K562 (cell line): ENCODE data around the gene ELF5. TPM values are rescaled to one million over a fixed set of nuclear protein-coding genes. Genes with fewer than 3 reads are reported as not detected.

Experiments
- ATAC-seq: fragments of 200-7000 bp; cut with Tn5 transposase; 3 replicates; pipeline ENCODE4 v1.9.1; 2020; ENCODE audit warnings: moderate library complexity
- BruUV-seq: library from RNA; stranded (reverse); fragments of 400-500 nt; replicated peaks from 2 replicates; lab custom pipeline; 2021; lab: Mats Ljungman, UMichigan
- CTCF ChIA-PET: fragments of 300-600 bp; formaldehyde crosslinking; extraction: SDS; loops from one replicate; lab custom pipeline; 2021; ENCODE audit warnings: low intra/inter-chr PET ratio; lab: Yijun Ruan, JAX
- POLR2A ChIA-PET: fragments of 300-600, 350-650 bp; sonication (Branson Sonifier 250); formaldehyde crosslinking; extraction: SDS; loops from one replicate; lab custom pipeline; 2021; ENCODE audit warnings: antibody characterized with exemption, inconsistent platforms; lab: Yijun Ruan, JAX
- DNase-seq, 4 experiments: peaks; one replicate each; pipeline versions ENCODE4 v3.0.0 to v3.0.0-alpha.2; 2011 to 2018; ENCODE audit warnings: low spot score in 3 of 4, mixed read lengths in 3 of 4; ENCODE audit errors: extremely low read depth in 1 of 4
- FAIRE-seq: peaks from 2 replicates; lab custom pipeline; 2011; peaks lifted over from hg19 to GRCh38; lab: Jason Lieb, UNC
- H2AFZ ChIP-seq: 2 replicates; pipeline ENCODE4 v1.6.0; 2011; ENCODE audit warnings: low read depth, low read length, control low read depth, inconsistent platforms
- H3K27ac ChIP-seq: fragments of 200-600 bp; 3 replicates; pipeline ENCODE4 v1.8.0; 2011; ENCODE audit warnings: low read depth, mild to moderate bottlenecking, control low read depth, inconsistent platforms, low read length, moderate library complexity, mixed read lengths; ENCODE audit errors: extremely low read depth
- H3K27me3 ChIP-seq, 2 experiments: fragments of 300-600 bp in 1 of 2; 2 replicates in 1 of 2; 3 replicates in 1 of 2; pipeline versions ENCODE4 v1.6.0 to v1.8.0; 2011; ENCODE audit warnings: inconsistent platforms in 2 of 2, low read length in 2 of 2, mild to moderate bottlenecking in 1 of 2, mixed read lengths in 1 of 2, moderate library complexity in 1 of 2; ENCODE audit not compliant: control insufficient read depth in 2 of 2, insufficient read depth in 2 of 2
- H3K36me3 ChIP-seq: fragments of 300-600 bp; 3 replicates; pipeline ENCODE4 v1.8.0; 2011; ENCODE audit warnings: mild to moderate bottlenecking, low read length, inconsistent platforms; ENCODE audit not compliant: control insufficient read depth, insufficient read depth
- H3K4me1 ChIP-seq, 2 experiments: fragments of 200-600 bp in 1 of 2; replicated peaks in 1 of 2; 2 replicates in 1 of 2; 3 replicates in 1 of 2; pipeline versions ENCODE4 v1.5.1 to v1.8.0; 2011; ENCODE audit warnings: inconsistent platforms in 2 of 2, low read length in 2 of 2, mild to moderate bottlenecking in 1 of 2, mixed read lengths in 1 of 2, moderate library complexity in 1 of 2; ENCODE audit not compliant: control insufficient read depth in 2 of 2, insufficient read depth in 2 of 2
- H3K4me2 ChIP-seq: 2 replicates; pipeline ENCODE4 v1.6.1; 2011; ENCODE audit warnings: low read length, control low read depth, inconsistent platforms, mixed read lengths; ENCODE audit not compliant: insufficient read depth
- H3K4me3 ChIP-seq: fragments of 200-600 bp; sonication (generic), shearing (Covaris generic); 2 replicates; pipeline ENCODE4 v1.5.1; 2016; ENCODE audit warnings: control low read depth, inconsistent platforms
- H3K79me2 ChIP-seq: fragments of 200-600 bp; 3 replicates; pipeline ENCODE4 v1.8.0; 2011; ENCODE audit warnings: low read length, inconsistent platforms; ENCODE audit not compliant: control insufficient read depth, insufficient read depth
- H3K9ac ChIP-seq, 2 experiments: 2 replicates each; pipeline versions ENCODE4 v1.6.0 to v1.6.1; 2011; ENCODE audit warnings: low read depth in 2 of 2, low read length in 2 of 2, control low read depth in 1 of 2, inconsistent platforms in 1 of 2, mild to moderate bottlenecking in 1 of 2, mixed read lengths in 1 of 2; ENCODE audit not compliant: insufficient read depth in 1 of 2
- H3K9me1 ChIP-seq: one replicate; pipeline ENCODE4 v1.6.0; 2011; ENCODE audit warnings: inconsistent platforms, mild to moderate bottlenecking, low read length, moderate library complexity; ENCODE audit not compliant: control insufficient read depth, insufficient read depth
- H3K9me3 ChIP-seq: replicated peaks from 2 replicates; pipeline ENCODE4 v1.5.1; 2011; ENCODE audit warnings: low read depth, low read length, inconsistent platforms; ENCODE audit not compliant: control insufficient read depth, insufficient read depth
- H4K20me1 ChIP-seq: replicated peaks from 2 replicates; pipeline ENCODE4 v1.6.1; 2011; ENCODE audit warnings: low read length, inconsistent platforms, mixed read lengths; ENCODE audit not compliant: control insufficient read depth, insufficient read depth
- ETV5 ChIP-seq: sonication (generic); formaldehyde crosslinking; IDR thresholded peaks from 2 replicates; pipeline ENCODE4 v1.4.0; 2020; ENCODE audit warnings: low read depth, mild to moderate bottlenecking, missing genetic modification reagents
- GTF2F1 ChIP-seq: IDR thresholded peaks from 2 replicates; pipeline ENCODE4 v1.6.1; 2011; ENCODE audit warnings: low read depth, low read length, improper control_type of control experiment
- HNRNPH1 ChIP-seq: fragments of 200-400 bp; formaldehyde crosslinking; optimal IDR thresholded peaks from 2 replicates; pipeline ENCODE3; 2017; ENCODE audit warnings: low read depth, mild to moderate bottlenecking, low read length, moderate library complexity
- MAZ ChIP-seq, 2 experiments: fragments of 450-650 bp in 1 of 2; sonication (generic) in 1 of 2; formaldehyde crosslinking; IDR thresholded peaks in 1 of 2; conservative IDR thresholded peaks in 1 of 2; 2 replicates each; pipeline versions ENCODE4 v1.4.0 to v1.5.0; 2020; ENCODE audit warnings: mild to moderate bottlenecking in 1 of 2, missing genetic modification reagents in 1 of 2
- SNIP1 ChIP-seq: fragments of 450-650 bp; IDR thresholded peaks from 2 replicates; pipeline ENCODE4 v1.7.1; 2017; ENCODE audit warnings: low read depth, mild to moderate bottlenecking
- TCF3 ChIP-seq: sonication (generic); formaldehyde crosslinking; IDR thresholded peaks from 2 replicates; pipeline ENCODE4 v1.4.0; 2020; ENCODE audit warnings: mild to moderate bottlenecking, missing genetic modification reagents
- ZNF512 ChIP-seq: IDR thresholded peaks from 2 replicates; pipeline ENCODE4 v1.6.1; 2016; ENCODE audit warnings: missing genetic modification characterization, missing compliant biosample characterization
- ZNF780A ChIP-seq: fragments of 250-450 bp; sonication (Bioruptor Pico); IDR thresholded peaks from 2 replicates; pipeline ENCODE4 v1.5.0; 2021; ENCODE audit warnings: mild to moderate bottlenecking
- WGBS: fragments of 100-300 bp; shearing (Covaris generic); methylation state at CpG from one replicate; pipeline ENCODE4 v1.1.6; 2016; ENCODE audit warnings: low coverage, mixed read lengths; ENCODE audit not compliant: insufficient coverage; ENCODE audit errors: missing lambda C conversion rate; 5-methylcytosine and 5-hydroxymethylcytosine counted together
- in situ Hi-C: fragments of 300-500 bp; cut with MboI; formaldehyde crosslinking; loops from 4 replicates; pipeline ENCODE4 v1.15.0; 2018; ENCODE audit warnings: inconsistent platforms, mixed read lengths
- intact Hi-C: fragments of 100-400 bp; cut with micrococcal nuclease; formaldehyde crosslinking; loops from 2 replicates; pipeline ENCODE4 v1.14.2; 2022
- polyA plus RNA-seq, 8 experiments: library from polyadenylated mRNA; depleted of rRNA in 4 of 8; stranded (reverse) in 5 of 8; unstranded in 3 of 8; fragments of >200 nt; fragmentation: Nextera tagmentation in 2 of 8; fragmentation: Illumina TruSeq in 1 of 8; extraction: Ambion mirVana in 2 of 8; extraction: Trizol in 1 of 8; gene quantifications; 2 replicates each; pipeline versions ENCODE4 v1.2.1 to v1.2.3, GENCODE V29; 2011 to 2014; ENCODE audit warnings: inconsistent platforms in 1 of 8, missing spikeins in 1 of 8
- total RNA-seq, 7 experiments: library from RNA; depleted of rRNA in 6 of 7; stranded (reverse); fragments of >200 nt in 6 of 7; fragmentation: Illumina TruSeq in 2 of 7; extraction: Trizol in 2 of 7; gene quantifications; 2 replicates each; pipeline versions ENCODE4 v1.2.1 to v1.2.3, GENCODE V29; 2011 to 2021; ENCODE audit warnings: low replicate concordance in 1 of 7
- TF ChIP-seq, protein P1 (sequence below): sonication (generic); formaldehyde crosslinking; IDR thresholded peaks from 2 replicates; pipeline ENCODE4 v1.8.0; 2022; ENCODE audit warnings: missing genetic modification reagents, mild to moderate bottlenecking, moderate library complexity, borderline replicate concordance

ELF5 gene
- total and polyA plus RNA-seq, 9 of the 15 experiments (the other 6 are each of a cell fraction or from before 2014, with no cell fraction given), result not detected

DNA sequence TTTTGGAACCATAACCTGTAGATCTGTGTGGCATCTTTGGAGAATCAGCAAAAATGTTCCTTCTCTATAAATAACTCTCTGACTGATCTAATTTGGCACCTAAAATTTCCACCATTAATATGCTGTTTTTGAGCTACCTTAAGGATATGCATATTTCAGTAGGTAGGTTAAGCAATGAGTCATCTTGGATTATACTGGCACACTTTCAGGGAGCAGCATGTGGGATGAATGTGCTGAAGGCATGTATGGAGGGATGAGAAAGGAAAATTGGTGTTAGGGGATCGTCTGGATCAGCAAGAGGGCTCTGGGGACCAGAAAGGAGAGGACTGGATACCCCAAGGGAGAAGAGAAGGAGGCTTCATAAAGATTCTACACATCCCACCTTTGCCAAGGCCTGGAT, 44.6 kb upstream of the ELF5 start:
- ChIA-PET POLR2A (interaction anchor here (0.6 to 1.2 kb wide), 4 partner anchors 8 to 354 kb away, joined by 3 read pairs; no protein-coding TSS in a partner anchor), CTCF (no interaction called here)
- FAIRE-seq (no peak), ATAC-seq (no peak), DNase-seq (no peak)
- WGBS, result 0% methylated on average over 1 of the region's 1 CpG
- no peak overlapping the region for H3K4me3 ChIP-seq
- no TSS peak for BruUV-seq
- no peaks in the 10 kb centered on the region for H4K20me1 ChIP-seq
- peaks cover 12 to 17% of the 10 kb centered on the region in 2 experiments; a peak in 3 of 5 replicates for H3K27me3 ChIP-seq
- in situ Hi-C loops, result no loop called here
- H3K27ac ChIP-seq, result no peak overlapping the region
- H2AFZ ChIP-seq, result no peak overlapping the region
- H3K79me2 ChIP-seq, result no peaks in the 10 kb centered on the region
- H3K4me1 ChIP-seq, result no peaks in the 10 kb centered on the region
- no peaks in the 10 kb centered on the region for H3K9me1 ChIP-seq
- H3K9me3 ChIP-seq, result no peaks in the 10 kb centered on the region
- intact Hi-C loops, result no loop called here
- H3K36me3 ChIP-seq, result no peaks in the 10 kb centered on the region
- H3K9ac ChIP-seq, result no peak overlapping the region
- H3K4me2 ChIP-seq, result no peak overlapping the region
- TF ChIP-seq ETV5 (CRISPR knock-in tag) (no peak), ZNF780A (CRISPR knock-in tag) (no peak), HNRNPH1 (no peak), ZNF512 (tag) (no peak), SNIP1 (no peak), MAZ (CRISPR knock-in tag; conservative IDR thresholded peaks at IDR 0.05 in 1 of 2, IDR thresholded peaks at IDR 0.05 in 1 of 2) (no peak), TCF3 (CRISPR knock-in tag) (no peak), GTF2F1 (no peak)
- TF ChIP-seq, protein P1, sequence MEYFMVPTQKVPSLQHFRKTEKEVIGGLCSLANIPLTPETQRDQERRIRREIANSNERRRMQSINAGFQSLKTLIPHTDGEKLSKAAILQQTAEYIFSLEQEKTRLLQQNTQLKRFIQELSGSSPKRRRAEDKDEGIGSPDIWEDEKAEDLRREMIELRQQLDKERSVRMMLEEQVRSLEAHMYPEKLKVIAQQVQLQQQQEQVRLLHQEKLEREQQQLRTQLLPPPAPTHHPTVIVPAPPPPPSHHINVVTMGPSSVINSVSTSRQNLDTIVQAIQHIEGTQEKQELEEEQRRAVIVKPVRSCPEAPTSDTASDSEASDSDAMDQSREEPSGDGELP, result no peak
